ENCODE results near the gene KCNIP3. TPM values are rescaled to one million over a fixed set of nuclear protein-coding genes. Genes with fewer than 3 reads are reported as not detected.

Gene KCNIP3
- total and polyA plus RNA-seq, 9 of the 15 experiments (the other 6 are each of a cell fraction or from before 2014, with no cell fraction given), result 0.04 TPM; not detected in 8

DNA sequence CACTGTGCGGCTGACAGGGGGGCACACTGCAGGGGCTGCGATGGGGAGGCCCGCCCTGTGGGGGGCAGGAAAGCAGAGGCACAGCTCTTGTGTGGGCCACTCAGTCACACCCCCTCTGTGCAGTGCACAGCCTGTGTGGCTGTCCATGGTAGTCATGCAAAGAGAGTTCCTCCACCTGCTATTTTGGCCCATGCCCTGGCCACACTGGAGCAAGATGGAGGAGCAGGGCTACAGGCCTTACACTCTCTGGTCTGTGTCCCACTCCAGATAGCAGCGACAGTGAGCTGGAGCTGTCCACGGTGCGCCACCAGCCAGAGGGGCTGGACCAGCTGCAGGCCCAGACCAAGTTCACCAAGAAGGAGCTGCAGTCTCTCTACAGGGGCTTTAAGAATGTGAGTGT is 76.9 kb downstream of the KCNIP3 start:
- H3K4me2 ChIP-seq (ENCODE audit: insufficient read depth, low read length), result no peak overlapping the region
- H3K9ac ChIP-seq (ENCODE audit: insufficient read depth in 1 of 2, low read depth in 2 of 2, low read length in 2 of 2), result no peak overlapping the region
- H3K27ac ChIP-seq (ENCODE audit: extremely low read depth, low read depth, low read length), result no peak overlapping the region
- no peak overlapping the region for H3K4me3 ChIP-seq
- POLR2A ChIA-PET, result interaction anchor here (0.6 to 1.0 kb wide), 2 partner anchors 11 to 14 kb away, joined by 3 read pairs; no protein-coding TSS in a partner anchor
- H3K27me3 ChIP-seq (ENCODE audit: control insufficient read depth in 2 of 2, insufficient read depth in 2 of 2, low read length in 2 of 2), result peaks cover 23 to 59% of the 10 kb centered on the region in 2 experiments; a peak in 4 of 5 replicates
- no peak overlapping the region for H2AFZ ChIP-seq (ENCODE audit: low read depth, low read length)
- H4K20me1 ChIP-seq (replicated peaks; ENCODE audit: control insufficient read depth, insufficient read depth, low read length), result peaks cover 9% of the 10 kb centered on the region; the same call in 1 of the 2 replicates
- DNase-seq (ENCODE audit: extremely low read depth in 1 of 4, low spot score in 3 of 4), result no peak
- no peaks in the 10 kb centered on the region for H3K79me2 ChIP-seq (ENCODE audit: control insufficient read depth, insufficient read depth, low read length)
- in situ Hi-C loops (cut with MboI), result no loop called here
- H3K36me3 ChIP-seq (ENCODE audit: control insufficient read depth, insufficient read depth, low read length), result no peaks in the 10 kb centered on the region
- no peaks in the 10 kb centered on the region for H3K4me1 ChIP-seq (replicated peaks in 1 of 2; ENCODE audit: control insufficient read depth in 2 of 2, insufficient read depth in 2 of 2, low read length in 2 of 2)
- TF ChIP-seq, protein P1, sequence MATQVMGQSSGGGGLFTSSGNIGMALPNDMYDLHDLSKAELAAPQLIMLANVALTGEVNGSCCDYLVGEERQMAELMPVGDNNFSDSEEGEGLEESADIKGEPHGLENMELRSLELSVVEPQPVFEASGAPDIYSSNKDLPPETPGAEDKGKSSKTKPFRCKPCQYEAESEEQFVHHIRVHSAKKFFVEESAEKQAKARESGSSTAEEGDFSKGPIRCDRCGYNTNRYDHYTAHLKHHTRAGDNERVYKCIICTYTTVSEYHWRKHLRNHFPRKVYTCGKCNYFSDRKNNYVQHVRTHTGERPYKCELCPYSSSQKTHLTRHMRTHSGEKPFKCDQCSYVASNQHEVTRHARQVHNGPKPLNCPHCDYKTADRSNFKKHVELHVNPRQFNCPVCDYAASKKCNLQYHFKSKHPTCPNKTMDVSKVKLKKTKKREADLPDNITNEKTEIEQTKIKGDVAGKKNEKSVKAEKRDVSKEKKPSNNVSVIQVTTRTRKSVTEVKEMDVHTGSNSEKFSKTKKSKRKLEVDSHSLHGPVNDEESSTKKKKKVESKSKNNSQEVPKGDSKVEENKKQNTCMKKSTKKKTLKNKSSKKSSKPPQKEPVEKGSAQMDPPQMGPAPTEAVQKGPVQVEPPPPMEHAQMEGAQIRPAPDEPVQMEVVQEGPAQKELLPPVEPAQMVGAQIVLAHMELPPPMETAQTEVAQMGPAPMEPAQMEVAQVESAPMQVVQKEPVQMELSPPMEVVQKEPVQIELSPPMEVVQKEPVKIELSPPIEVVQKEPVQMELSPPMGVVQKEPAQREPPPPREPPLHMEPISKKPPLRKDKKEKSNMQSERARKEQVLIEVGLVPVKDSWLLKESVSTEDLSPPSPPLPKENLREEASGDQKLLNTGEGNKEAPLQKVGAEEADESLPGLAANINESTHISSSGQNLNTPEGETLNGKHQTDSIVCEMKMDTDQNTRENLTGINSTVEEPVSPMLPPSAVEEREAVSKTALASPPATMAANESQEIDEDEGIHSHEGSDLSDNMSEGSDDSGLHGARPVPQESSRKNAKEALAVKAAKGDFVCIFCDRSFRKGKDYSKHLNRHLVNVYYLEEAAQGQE (IDR thresholded peaks at IDR 0.05; ENCODE audit: borderline replicate concordance), result peak; percentile 64
- TF ChIP-seq, protein P1 (CRISPR knock-in tag; IDR thresholded peaks at IDR 0.05; ENCODE audit: low read depth), result no peak
- no peak for TF ChIP-seq GATAD2A (IDR thresholded peaks at IDR 0.05)
- TF ChIP-seq, protein P2, sequence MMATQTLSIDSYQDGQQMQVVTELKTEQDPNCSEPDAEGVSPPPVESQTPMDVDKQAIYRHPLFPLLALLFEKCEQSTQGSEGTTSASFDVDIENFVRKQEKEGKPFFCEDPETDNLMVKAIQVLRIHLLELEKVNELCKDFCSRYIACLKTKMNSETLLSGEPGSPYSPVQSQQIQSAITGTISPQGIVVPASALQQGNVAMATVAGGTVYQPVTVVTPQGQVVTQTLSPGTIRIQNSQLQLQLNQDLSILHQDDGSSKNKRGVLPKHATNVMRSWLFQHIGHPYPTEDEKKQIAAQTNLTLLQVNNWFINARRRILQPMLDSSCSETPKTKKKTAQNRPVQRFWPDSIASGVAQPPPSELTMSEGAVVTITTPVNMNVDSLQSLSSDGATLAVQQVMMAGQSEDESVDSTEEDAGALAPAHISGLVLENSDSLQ (IDR thresholded peaks at IDR 0.05), result no peak
- ATAC-seq, result peak; percentile 26; the same call in 1 of the 3 replicates
- H3K9me1 ChIP-seq (ENCODE audit: control insufficient read depth, insufficient read depth, low read length), result no peaks in the 10 kb centered on the region
- no peaks in the 10 kb centered on the region for H3K9me3 ChIP-seq (replicated peaks; ENCODE audit: control insufficient read depth, insufficient read depth, low read depth, low read length)
- no TSS peak for BruUV-seq (replicated peaks)
- 1% methylated on average over 6 of the region's 6 CpGs for WGBS (ENCODE audit: insufficient coverage, low coverage, missing lambda C conversion rate)
- FAIRE-seq, result no peak
- CTCF ChIA-PET (ENCODE audit: low intra/inter-chr PET ratio), result no interaction called here
- intact Hi-C loops (cut with micrococcal nuclease), result no loop called here

Data from K562 (cell line).